ENCODE data around the gene PTPN21.

PTPN21 gene

DNA sequence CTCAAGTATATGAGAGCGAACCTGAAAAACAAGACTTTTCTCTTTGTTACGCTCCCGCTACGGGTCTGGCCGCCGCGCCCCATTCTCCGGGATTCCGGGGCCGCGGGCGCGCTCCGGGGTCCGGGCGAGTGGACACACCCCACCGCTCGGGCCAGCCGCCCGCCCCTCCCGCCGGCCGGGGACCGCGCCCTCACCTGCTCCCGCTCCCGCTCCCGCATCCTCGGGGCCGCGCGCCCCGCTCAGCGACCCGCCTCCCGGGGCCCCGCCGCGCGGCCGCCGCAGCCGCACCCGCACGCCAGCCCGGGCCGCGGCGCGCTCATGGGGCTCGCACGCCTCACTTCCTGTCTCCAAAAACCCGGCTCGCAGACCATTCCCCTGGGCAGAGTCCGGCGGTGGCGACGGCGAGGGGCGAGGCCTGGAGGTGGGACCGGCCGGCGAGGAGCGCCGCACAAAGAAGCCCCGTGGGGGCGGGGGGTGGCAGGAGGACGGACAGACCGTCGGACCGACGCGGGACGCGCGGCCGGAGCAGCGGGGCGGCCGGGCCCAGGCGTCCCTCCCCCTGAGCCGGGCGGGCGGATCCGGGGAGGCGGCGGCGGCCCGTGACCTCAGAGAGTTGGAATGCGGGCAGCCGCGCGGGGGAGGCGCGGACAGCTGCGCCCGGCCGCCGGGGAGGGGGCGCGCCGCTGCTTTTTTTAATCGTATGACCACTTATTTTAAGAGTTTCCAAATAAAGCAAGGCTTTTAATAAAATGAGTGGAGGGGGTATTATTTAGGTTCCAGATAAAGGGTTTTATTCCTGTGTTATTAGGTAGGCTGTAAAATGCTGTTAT, at the start of gene PTPN21:
Gene PTPN21, minus strand, starts transcription at position 551 of the 830 bp plus-strand sequence. CDS start 4,590 bp downstream, outside the sequence.
- DNase-seq = peak in 1 of 2 experiments; percentile 7

- DNase-seq = no peak
Measured at GRCh38 chr14:88604212-88604611, 49.4 kb upstream of the PTPN21 start.

GRCh38 chr14:88599761-88600439, 45.1 kb upstream of the PTPN21 start:
- peak in 1 of 2 experiments; percentile 5 for DNase-seq

GRCh38 chr14:88599326-88599725, 44.5 kb upstream of the PTPN21 start:
- no peak for DNase-seq

DNA sequence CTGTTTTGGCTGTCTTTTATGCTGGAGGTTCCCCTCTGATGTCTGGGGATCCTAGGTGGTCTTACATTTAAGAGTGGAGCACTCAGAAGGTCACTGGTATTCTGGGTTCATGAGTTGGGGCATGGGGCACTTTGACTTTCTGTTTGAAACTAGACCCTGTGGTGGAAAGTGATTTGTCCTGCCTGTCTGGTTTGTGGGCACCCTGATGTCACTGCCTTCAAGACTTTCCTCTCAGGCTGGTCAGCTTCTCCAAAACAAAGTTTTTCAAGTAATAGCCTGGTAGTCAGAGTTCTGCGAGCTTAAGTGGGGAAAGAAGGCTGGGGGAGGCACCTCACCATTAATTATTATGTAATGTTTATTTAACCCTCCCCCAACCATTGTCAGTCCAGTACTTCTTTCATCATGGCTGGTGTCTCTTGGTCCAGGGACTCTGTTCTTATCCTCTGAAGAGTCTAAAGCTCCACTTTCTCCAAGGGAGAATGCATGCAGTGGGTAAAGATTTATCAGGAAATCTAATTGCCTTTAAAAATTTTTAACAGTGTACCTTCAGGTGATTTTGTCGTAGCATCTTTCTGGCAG, 43.4 kb upstream of the PTPN21 start:
- DNase-seq = no peak

GRCh38 chr14:88597601-88598000, 42.8 kb upstream of the PTPN21 start:
- no peak for DNase-seq

- no peak for DNase-seq
Measured at GRCh38 chr14:88597038-88597437, 42.2 kb upstream of the PTPN21 start.

DNA sequence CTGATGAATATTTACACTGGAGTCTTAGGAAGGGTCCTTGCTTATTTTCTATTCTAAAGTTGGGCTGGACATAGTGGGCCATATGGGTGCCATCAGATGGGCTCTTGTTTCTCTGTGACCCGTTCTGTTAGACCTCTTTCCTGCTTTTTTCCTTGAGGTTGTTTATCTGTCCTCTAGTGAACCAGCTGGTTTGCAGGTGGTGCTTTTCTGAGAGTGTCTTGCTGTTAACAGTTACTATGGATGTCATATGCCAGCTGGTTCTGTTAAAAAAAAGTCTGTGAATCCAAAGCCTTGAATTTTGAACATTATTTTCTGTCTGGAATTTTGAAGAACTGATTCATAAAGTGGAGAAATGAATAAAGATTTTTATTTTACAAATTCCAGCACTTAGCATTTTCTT, 37.2 kb upstream of the PTPN21 start:
- DNase-seq = no peak

DNA sequence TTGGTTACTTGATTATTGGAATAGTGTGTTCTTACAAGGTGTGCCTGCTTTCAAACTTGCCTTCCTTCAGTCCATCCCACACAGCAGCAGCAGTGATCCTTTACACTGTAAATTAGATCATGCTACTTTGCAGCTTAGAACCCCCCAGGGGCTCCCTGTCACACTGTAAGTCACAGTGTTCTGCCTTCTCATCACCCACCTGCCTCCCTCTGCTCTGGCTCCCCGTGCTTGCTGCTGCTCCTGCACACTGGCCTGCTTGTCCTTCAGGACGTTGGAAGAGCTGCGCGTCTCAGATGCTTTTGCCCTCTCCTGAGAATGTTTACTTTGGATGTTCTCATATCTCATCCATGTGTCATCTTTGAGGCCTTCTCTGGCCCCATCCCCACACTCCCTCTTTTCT, 35.4 kb upstream of the PTPN21 start:
- no peak for DNase-seq

DNA sequence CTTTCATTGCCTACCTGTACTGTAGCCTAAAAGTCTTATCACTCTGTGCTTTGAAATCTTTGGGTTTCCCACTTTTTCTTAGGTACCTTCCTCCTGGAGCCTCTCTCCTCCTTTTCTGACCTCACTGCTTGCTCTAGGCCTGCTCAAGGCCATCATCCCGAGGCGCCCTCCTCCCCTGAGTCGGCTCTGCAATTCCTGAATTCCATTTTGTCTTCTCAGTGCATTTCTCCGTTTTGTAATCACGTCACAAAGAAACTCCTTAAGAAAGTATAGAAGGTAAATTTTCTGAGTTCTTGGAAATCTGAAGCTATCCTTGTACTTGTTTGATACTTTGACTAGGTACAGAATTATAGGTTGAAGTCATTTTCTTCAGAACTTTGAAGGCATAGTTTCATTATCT, 33.3 kb upstream of the PTPN21 start:
- DNase-seq = no peak

- DNase-seq = no peak
Measured at GRCh38 chr14:88584451-88584850, 29.6 kb upstream of the PTPN21 start.

DNA sequence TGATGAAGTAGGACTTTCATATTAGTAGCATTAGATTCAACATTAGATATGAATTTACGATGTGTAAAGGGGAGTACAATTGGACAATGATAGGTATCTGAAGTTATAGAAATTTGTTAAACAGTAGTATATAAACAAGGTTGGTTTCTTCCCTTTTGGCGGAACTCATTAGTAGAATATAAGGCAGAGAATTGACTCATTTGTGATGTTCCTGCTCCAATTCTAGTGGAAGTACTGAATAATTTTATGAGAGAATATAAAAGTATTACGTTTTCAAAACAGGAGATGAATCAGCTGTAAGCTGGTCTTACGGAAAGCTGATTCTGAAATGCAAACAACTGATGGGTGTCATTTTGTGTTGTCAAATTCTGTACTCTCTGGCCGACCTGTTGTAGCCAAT, 21.4 kb upstream of the PTPN21 start:
- no peak for DNase-seq

- DNase-seq = no peak
Measured at GRCh38 chr14:88572117-88572516, 17.3 kb upstream of the PTPN21 start.

DNA sequence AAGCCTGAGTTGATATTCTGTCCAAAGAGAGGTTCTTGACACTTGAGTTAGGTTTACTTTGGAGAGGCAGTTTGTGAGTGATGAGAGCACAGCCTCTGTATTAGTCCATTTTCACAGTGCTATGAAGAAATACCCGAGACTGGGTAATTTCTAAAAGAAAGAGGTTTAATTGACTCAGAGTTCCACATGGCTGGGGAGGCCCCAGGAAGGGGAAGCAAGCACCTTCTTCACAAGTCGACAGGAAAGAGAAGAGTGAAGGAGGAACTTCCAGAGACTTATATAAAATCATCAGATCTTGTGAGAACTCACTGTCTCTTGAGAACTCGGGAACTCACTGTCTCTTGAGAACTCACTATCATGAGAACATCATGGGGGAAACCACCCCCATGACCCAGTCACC, 13.4 kb upstream of the PTPN21 start:
- no peak for DNase-seq

- DNase-seq = no peak
Measured at GRCh38 chr14:88565427-88565826, 10.6 kb upstream of the PTPN21 start.

GRCh38 chr14:88563845-88564244, 9.0 kb upstream of the PTPN21 start:
- DNase-seq = no peak

DNA sequence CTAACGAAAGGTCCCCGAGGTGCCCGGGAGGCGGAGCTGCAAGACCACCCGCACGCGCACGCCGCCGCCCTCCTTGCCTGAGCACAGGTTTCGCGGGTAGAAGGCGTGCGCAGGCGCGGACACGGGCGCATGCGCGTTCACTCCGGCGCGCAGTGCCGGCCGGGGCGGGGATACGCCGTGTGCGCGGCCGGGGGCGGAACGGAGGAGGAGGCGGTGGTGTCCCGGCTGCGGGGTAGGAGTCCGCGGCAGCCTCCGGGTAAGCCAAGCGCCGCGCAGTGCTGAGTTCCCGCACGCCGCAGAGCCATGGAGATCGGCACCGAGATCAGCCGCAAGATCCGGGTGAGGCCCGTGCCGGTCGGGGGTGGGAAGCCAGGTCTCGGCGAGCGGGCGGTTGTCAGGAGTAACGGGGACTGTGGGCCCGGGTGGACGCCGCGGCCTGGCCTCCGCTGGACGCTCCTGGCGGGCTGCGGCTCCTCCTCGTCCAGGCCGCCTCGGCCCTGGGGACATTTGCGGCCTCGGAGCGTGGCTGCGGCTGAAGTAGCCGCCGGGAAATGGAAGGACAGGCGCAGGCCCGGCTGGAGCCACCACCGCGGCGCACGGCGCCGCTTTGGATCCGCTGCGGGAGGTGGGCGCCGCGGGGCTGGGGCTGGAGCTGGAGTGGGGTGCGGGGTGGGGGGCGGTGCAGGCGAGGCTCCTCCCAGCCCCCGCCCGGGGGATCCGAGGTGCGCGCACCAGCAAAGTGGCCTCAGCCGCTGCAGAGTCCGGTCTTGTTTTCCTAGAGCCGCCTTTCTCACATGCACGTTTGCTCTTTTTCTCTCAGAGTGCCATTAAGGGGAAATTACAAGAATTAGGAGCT, 8.3 kb upstream of the PTPN21 start, which contains the start of gene ZC3H14:
Gene ZC3H14, plus strand, starts transcription at position 207 of the 856 bp plus-strand sequence. Its CDS starts 97 bp downstream, at position 304.
- peak; percentile 86 to 87 for DNase-seq

DNA sequence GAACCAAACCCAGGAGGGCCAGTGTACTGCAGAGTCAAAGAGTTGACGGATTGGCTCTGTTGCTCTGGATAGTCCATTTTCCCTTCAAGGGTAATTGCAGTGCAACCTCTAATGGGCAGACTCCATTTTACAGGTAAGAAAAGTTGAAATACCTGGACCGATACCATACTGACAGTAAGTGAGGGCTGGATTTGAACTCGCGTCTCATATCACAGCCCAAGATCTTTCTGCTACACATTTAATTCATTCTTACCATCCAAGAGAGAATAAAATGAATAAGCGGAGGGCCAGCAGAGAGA, 7.7 kb upstream of the PTPN21 start:
- no peak for DNase-seq

DNA sequence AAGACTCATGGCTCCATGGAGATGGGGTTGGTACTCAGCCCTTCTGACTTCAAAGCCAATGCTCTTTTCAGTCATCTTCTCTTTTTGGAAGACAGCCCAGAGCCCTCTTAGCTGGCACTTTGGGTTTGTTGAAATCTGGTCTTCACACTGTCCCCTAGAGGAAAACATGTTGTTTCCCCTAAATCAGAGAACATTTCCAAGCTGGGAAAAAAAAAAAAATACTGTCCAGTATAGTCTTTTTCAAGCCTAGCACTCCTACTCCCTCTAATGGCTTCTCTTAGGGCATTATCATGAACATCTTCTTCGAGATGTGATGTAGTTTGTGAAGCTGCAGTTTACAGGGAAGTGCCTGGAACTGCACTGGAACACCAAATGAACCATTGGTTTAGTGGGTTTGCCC, 5.0 kb upstream of the PTPN21 start:
- no peak for DNase-seq

DNA sequence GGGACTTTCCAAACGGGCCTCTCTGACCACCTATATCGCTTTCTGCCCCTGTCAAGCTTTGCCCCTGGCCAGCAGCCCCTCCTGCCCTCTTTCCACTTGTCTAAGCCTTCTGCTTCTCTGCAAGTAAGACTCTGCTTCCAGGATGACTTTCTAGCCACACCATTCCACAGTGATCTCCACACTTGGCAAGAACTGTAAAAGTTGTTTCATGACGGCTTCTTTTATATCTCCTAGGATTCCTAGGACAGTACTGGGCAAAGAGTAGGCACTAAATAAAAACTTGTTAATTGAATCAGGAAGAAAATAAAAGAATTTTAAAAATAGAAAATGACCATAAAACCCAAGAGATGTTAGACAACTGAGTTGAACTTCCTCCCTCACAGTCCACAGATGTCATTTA, 1.8 kb upstream of the PTPN21 start:
- DNase-seq = no peak

DNA sequence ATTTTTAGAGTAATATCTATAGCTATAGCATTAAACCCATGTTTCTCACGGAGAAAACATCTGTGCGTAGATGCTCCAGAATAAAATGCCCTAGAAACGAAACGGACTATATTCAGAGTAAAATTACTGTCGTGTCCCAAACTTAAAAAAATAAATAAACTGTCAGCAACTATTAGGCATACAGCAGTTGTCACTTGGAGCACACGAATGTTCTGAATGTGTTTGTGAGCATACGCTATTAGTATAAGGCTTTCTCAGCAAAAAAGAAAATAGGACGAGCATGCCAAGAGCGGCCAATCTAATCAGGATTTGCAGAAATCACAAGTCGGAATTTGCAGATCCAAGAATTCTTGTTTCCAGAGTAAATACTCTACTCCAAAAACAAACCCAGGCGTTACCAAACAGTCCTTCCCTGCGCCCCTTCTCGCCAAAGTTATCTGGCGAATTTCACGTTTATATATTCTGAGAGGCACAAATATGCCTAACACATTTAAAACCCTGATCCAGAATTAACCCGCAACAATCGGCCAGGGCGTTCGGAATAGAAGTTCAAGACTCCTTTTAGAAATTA, 836 bp downstream of the PTPN21 start:
- DNase-seq = no peak

DNA sequence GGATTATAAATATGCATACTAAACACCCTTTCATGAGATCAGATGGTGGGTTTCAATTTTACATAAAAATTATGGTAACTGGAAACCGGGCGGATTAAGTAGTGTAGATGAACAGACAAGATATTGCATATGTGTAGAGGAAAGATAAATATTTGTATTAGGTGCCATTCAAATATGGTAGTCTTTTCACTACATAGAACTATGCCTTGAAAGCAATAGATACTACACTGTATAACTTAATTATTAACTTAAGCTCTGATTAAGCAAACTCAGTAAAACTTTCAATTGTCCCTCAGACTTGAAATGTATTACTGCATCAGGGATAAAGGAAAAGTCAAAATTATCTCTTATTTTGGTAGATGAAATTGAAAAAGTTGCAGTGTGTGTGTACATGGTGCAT, 1.9 kb downstream of the PTPN21 start:
- no peak for DNase-seq

GRCh38 chr14:88551980-88552431, 2.8 kb downstream of the PTPN21 start:
- DNase-seq = peak in 1 of 2 experiments; percentile 5
